Breast epithelium (tissue), 3 donors: ENCODE data around the gene XCR1.

ENCODE experiments used
- POLR2A ChIP-seq: fragments of 450-650 bp; IDR thresholded peaks from one replicate; pipeline ENCODE4 v1.6.1; 2016; ENCODE audit warnings: antibody characterized with exemption, mild to moderate bottlenecking, moderate library complexity
- TF ChIP-seq, protein P1 (sequence below), 3 donors: fragments of 450-650 bp; IDR thresholded peaks; one replicate each; pipeline ENCODE4 v1.5.1; 2016 to 2017; ENCODE audit warnings: antibody characterized with exemption in 3 of 3, mild to moderate bottlenecking in 3 of 3, moderate library complexity in 3 of 3

DNA sequence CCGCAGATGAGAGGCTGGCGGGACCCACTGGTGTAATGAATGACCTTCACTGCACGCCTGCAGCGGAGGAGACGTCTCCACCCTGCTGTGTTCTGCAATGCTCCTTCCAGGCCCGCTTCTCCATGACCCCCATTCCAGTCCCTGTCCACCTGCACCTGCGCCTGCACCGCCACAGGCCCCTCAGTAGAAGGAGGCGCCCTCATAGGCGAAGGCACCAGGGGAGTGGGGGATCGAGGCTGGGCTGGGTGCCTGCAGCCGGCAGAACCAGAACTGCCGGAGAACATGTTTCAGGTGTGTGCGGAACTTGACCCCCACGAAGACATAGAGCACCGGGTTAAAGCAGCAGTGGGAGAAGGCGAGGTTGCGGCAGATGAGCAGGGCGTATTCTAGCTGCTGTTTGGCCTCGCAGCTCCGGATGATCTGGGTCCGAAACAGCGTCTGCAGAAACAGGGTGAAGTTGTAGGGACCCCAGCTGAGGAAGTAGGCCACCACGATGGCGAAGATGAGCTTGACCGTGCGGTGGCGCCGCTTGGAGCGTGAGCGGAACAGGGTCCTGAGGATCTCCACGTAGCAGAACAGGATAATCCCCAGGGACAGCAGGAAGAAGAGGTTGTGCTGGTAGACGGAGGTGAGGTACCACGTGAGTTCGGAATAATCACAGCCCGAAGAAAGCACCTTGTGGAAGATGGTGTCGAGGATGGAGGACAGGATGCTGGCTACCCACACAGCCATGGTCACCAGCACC lies 6.3 kb downstream of the XCR1 start:
- no peak for TF ChIP-seq POLR2A
- TF ChIP-seq, protein P1, sequence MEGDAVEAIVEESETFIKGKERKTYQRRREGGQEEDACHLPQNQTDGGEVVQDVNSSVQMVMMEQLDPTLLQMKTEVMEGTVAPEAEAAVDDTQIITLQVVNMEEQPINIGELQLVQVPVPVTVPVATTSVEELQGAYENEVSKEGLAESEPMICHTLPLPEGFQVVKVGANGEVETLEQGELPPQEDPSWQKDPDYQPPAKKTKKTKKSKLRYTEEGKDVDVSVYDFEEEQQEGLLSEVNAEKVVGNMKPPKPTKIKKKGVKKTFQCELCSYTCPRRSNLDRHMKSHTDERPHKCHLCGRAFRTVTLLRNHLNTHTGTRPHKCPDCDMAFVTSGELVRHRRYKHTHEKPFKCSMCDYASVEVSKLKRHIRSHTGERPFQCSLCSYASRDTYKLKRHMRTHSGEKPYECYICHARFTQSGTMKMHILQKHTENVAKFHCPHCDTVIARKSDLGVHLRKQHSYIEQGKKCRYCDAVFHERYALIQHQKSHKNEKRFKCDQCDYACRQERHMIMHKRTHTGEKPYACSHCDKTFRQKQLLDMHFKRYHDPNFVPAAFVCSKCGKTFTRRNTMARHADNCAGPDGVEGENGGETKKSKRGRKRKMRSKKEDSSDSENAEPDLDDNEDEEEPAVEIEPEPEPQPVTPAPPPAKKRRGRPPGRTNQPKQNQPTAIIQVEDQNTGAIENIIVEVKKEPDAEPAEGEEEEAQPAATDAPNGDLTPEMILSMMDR (IDR thresholded peaks at IDR 0.05): no peak
